ENCODE data around the gene ACTR5.
"Not testable (repeated sequence)": the region's sequence is repeated elsewhere in the genome, so short reads cannot be mapped to it uniquely, and the experiment has no call there.

ACTR5 gene

GRCh38 chr20:38769376-38770295 lies 21.4 kb downstream of the ACTR5 start:
- DNase-seq, result no peak

- no peak for DNase-seq
These were observed 22.3 kb downstream of the ACTR5 start for GRCh38 chr20:38770546-38770945.

- DNase-seq, result no peak
These were observed 22.7 kb downstream of the ACTR5 start for GRCh38 chr20:38770970-38771369.

GRCh38 chr20:38771621-38772020 lies 23.4 kb downstream of the ACTR5 start:
- DNase-seq, result no peak

GRCh38 chr20:38774167-38774566 lies 25.9 kb downstream of the ACTR5 start:
- no peak for DNase-seq

- DNase-seq, result no peak
These were observed 28.1 kb downstream of the ACTR5 start for GRCh38 chr20:38776363-38776762.

GRCh38 chr20:38779247-38780097 lies 31.2 kb downstream of the ACTR5 start:
- no peak for DNase-seq

- DNase-seq, result no peak
These were observed 34.0 kb downstream of the ACTR5 start for GRCh38 chr20:38782275-38782674.

- no peak for DNase-seq
These were observed 39.6 kb downstream of the ACTR5 start for GRCh38 chr20:38787870-38788269.

- no peak for DNase-seq
These were observed 41.4 kb downstream of the ACTR5 start for GRCh38 chr20:38789503-38790199.

- DNase-seq, result peak; percentile 15 to 55
These were observed 42.2 kb downstream of the ACTR5 start for GRCh38 chr20:38790200-38791053.

- DNase-seq, result no peak
These were observed 43.0 kb downstream of the ACTR5 start for GRCh38 chr20:38791291-38791690.

- DNase-seq, result no peak
These were observed 43.7 kb downstream of the ACTR5 start for GRCh38 chr20:38791940-38792339.

GRCh38 chr20:38794057-38794456 lies 45.8 kb downstream of the ACTR5 start:
- DNase-seq, result not testable (repeated sequence)

GRCh38 chr20:38798266-38798665 lies 50.0 kb downstream of the ACTR5 start:
- no peak for DNase-seq

GRCh38 chr20:38799203-38799602 lies 50.9 kb downstream of the ACTR5 start:
- DNase-seq, result no peak

- no peak for DNase-seq
These were observed 52.6 kb downstream of the ACTR5 start for GRCh38 chr20:38800882-38801281.

- DNase-seq, result no peak
These were observed 56.0 kb downstream of the ACTR5 start for GRCh38 chr20:38804221-38804620.

GRCh38 chr20:38804682-38805501 lies 56.6 kb downstream of the ACTR5 start:
- peak; percentile 59 to 62 for DNase-seq

GRCh38 chr20:38805502-38805957 lies 57.3 kb downstream of the ACTR5 start, which contains the start of gene PPP1R16B:
TSS of gene PPP1R16B (plus strand) at chr20:38805697. CDS start at chr20:38835926, 30,229 bp downstream.
- DNase-seq, result peak; percentile 74
